ENCODE data around the gene SLMAP. TPM values are rescaled to one million over a fixed set of nuclear protein-coding genes. Genes with fewer than 3 reads are reported as not detected.

SLMAP gene
- polyA plus RNA-seq = 10 to 100 TPM; 24.7 to 39.8 (median 32.7) TPM
- long read RNA-seq, donor 1 = 0 reads
- long read RNA-seq, donor 2 = 0 reads
- long read RNA-seq, donor 3, partial matches to known transcripts = 11 of 12 reads
- long read RNA-seq, donor 3, other reads (novel, unspliced or antisense) = 0 of 12 reads
- long read RNA-seq, donor 4, partial matches to known transcripts = 0 of 1 reads
- long read RNA-seq, donor 4, other reads (novel, unspliced or antisense) = 0 of 1 reads
- long read RNA-seq, donor 5, partial matches to known transcripts = 0 of 3 reads
- long read RNA-seq, donor 5, other reads (novel, unspliced or antisense) = 0 of 3 reads
- long read RNA-seq, donor 6, partial matches to known transcripts = 39 of 41 reads
- long read RNA-seq, donor 6, other reads (novel, unspliced or antisense) = 0 of 41 reads
- long read RNA-seq, donor 7 = 0 reads
- long read RNA-seq, donor 8 = 0 reads
- long read RNA-seq, donor 9, partial matches to known transcripts = 0 of 1 reads
- long read RNA-seq, donor 9, other reads (novel, unspliced or antisense) = 0 of 1 reads
- long read RNA-seq, donor 10, transcript SLMAP-205 (11 exons, 3,066 nt) = major isoform, 7 of 7 reads
- long read RNA-seq, donor 10, partial matches to known transcripts = 0 of 7 reads
- long read RNA-seq, donor 10, other reads (novel, unspliced or antisense) = 0 of 7 reads

- no peaks in the 10 kb centered on the region for H3K9me3 ChIP-seq (ENCODE audit: control insufficient read depth in 2 of 2, insufficient read depth in 1 of 2, low read depth in 1 of 2, low read length in 1 of 2)
- no peak for FAIRE-seq
- 1% methylated on average over 44 to 48 of the region's 48 CpGs for WGBS, 3 donors
These were observed at the start of gene SLMAP for GRCh38 chr3:57755741-57756527. SLMAP (plus strand) TSS chr3:57756309; CDS start chr3:57757652, 1,343 bp downstream.

GRCh38 chr3:57706462-57706861 is 49.6 kb upstream of the SLMAP start:
- Histone ChIP-seq H3K9me3 (ENCODE audit: control insufficient read depth in 2 of 2, insufficient read depth in 1 of 2, low read depth in 1 of 2, low read length in 1 of 2) (no peaks in the 10 kb centered on the region), H3K4me3 (ENCODE audit: low read depth in 1 of 3, low read length in 3 of 3) (no peak overlapping the region), H3K27ac (ENCODE audit: low read depth in 1 of 3, low read length in 2 of 3) (peak overlapping the region in 2 of 3 donors; percentile 28 to 82), H3K4me1 (ENCODE audit: control insufficient read depth in 3 of 3, insufficient read depth in 2 of 3, low read depth in 1 of 3, low read length in 2 of 3) (peaks cover 0 to 8% (median 0%) of the 10 kb centered on the region in 3 donors), H3K27me3 (ENCODE audit: control insufficient read depth in 3 of 3, insufficient read depth in 3 of 3, low read length in 3 of 3) (no peaks in the 10 kb centered on the region), H3K36me3 (ENCODE audit: control insufficient read depth in 3 of 3, insufficient read depth in 2 of 3, low read depth in 1 of 3, low read length in 3 of 3) (no peaks in the 10 kb centered on the region)
- FAIRE-seq (no peak), DNase-seq (peak; percentile 89 to 94)
- 25 to 60% (median 37%) methylated on average over 3 of the region's 3 CpGs for WGBS, 3 donors

More at GRCh38 chr3:57755741-57756527, at the start of gene SLMAP:
- Histone ChIP-seq H3K4me3 (ENCODE audit: low read depth in 1 of 3, low read length in 3 of 3) (peak within 1 kb of the TSS; percentile 84 to 98 (median 96)), H3K27me3 (ENCODE audit: control insufficient read depth in 3 of 3, insufficient read depth in 3 of 3, low read length in 3 of 3) (no peaks in the 10 kb centered on the region), H3K27ac (ENCODE audit: low read depth in 1 of 3, low read length in 2 of 3) (peak within 1 kb of the TSS; percentile 66 to 94 (median 78)), H3K4me1 (ENCODE audit: control insufficient read depth in 3 of 3, insufficient read depth in 2 of 3, low read depth in 1 of 3, low read length in 2 of 3) (peaks cover 0 to 6% (median 4%) of the 10 kb centered on the region in 3 donors), H3K36me3 (ENCODE audit: control insufficient read depth in 3 of 3, insufficient read depth in 2 of 3, low read depth in 1 of 3, low read length in 3 of 3) (peaks cover 0 to 18% (median 0%) of the 10 kb centered on the region in 3 donors)
- DNase-seq = peak; percentile 98 to 99

GRCh38 chr3:57709031-57709430 is 47.1 kb upstream of the SLMAP start:
- H3K4me3 ChIP-seq (ENCODE audit: low read depth in 1 of 3, low read length in 3 of 3) = no peak overlapping the region

GRCh38 chr3:57709559-57709958 is 46.5 kb upstream of the SLMAP start:
- no peak overlapping the region for H3K4me3 ChIP-seq (ENCODE audit: low read depth in 1 of 3, low read length in 3 of 3)
- no peak for DNase-seq
- H3K36me3 ChIP-seq (ENCODE audit: control insufficient read depth in 3 of 3, insufficient read depth in 2 of 3, low read depth in 1 of 3, low read length in 3 of 3) = no peaks in the 10 kb centered on the region
- H3K27me3 ChIP-seq (ENCODE audit: control insufficient read depth in 3 of 3, insufficient read depth in 3 of 3, low read length in 3 of 3) = no peaks in the 10 kb centered on the region
- FAIRE-seq = no peak
- peaks cover 0 to 8% (median 0%) of the 10 kb centered on the region in 3 donors for H3K4me1 ChIP-seq (ENCODE audit: control insufficient read depth in 3 of 3, insufficient read depth in 2 of 3, low read depth in 1 of 3, low read length in 2 of 3)
- H3K27ac ChIP-seq (ENCODE audit: low read depth in 1 of 3, low read length in 2 of 3) = no peak overlapping the region
- no peaks in the 10 kb centered on the region for H3K9me3 ChIP-seq (ENCODE audit: control insufficient read depth in 2 of 2, insufficient read depth in 1 of 2, low read depth in 1 of 2, low read length in 1 of 2)
- WGBS, 3 donors = 6 to 13% (median 7%) methylated on average over 2 of the region's 2 CpGs

More at GRCh38 chr3:57709031-57709430, 47.1 kb upstream of the SLMAP start:
- Histone ChIP-seq H3K36me3 (ENCODE audit: control insufficient read depth in 3 of 3, insufficient read depth in 2 of 3, low read depth in 1 of 3, low read length in 3 of 3) (no peaks in the 10 kb centered on the region), H3K4me1 (ENCODE audit: control insufficient read depth in 3 of 3, insufficient read depth in 2 of 3, low read depth in 1 of 3, low read length in 2 of 3) (peaks cover 0 to 8% (median 0%) of the 10 kb centered on the region in 3 donors), H3K27me3 (ENCODE audit: control insufficient read depth in 3 of 3, insufficient read depth in 3 of 3, low read length in 3 of 3) (no peaks in the 10 kb centered on the region), H3K9me3 (ENCODE audit: control insufficient read depth in 2 of 2, insufficient read depth in 1 of 2, low read depth in 1 of 2, low read length in 1 of 2) (no peaks in the 10 kb centered on the region), H3K27ac (ENCODE audit: low read depth in 1 of 3, low read length in 2 of 3) (no peak overlapping the region)
- FAIRE-seq (no peak), DNase-seq (no peak)
- 37 to 63% (median 56%) methylated on average over 2 of the region's 2 CpGs for WGBS, 3 donors

GRCh38 chr3:57715686-57716085 is 40.4 kb upstream of the SLMAP start:
- 19 to 63% (median 36%) methylated on average over 4 of the region's 4 CpGs for WGBS, 3 donors
- Histone ChIP-seq H3K4me1 (ENCODE audit: control insufficient read depth in 3 of 3, insufficient read depth in 2 of 3, low read depth in 1 of 3, low read length in 2 of 3) (peaks cover 0 to 17% (median 0%) of the 10 kb centered on the region in 3 donors), H3K27me3 (ENCODE audit: control insufficient read depth in 3 of 3, insufficient read depth in 3 of 3, low read length in 3 of 3) (no peaks in the 10 kb centered on the region), H3K27ac (ENCODE audit: low read depth in 1 of 3, low read length in 2 of 3) (peak overlapping the region in 1 of 3 donors; percentile 80), H3K36me3 (ENCODE audit: control insufficient read depth in 3 of 3, insufficient read depth in 2 of 3, low read depth in 1 of 3, low read length in 3 of 3) (no peaks in the 10 kb centered on the region), H3K4me3 (ENCODE audit: low read depth in 1 of 3, low read length in 3 of 3) (no peak overlapping the region), H3K9me3 (ENCODE audit: control insufficient read depth in 2 of 2, insufficient read depth in 1 of 2, low read depth in 1 of 2, low read length in 1 of 2) (no peaks in the 10 kb centered on the region)
- no peak for FAIRE-seq
- DNase-seq = peak in 1 of 2 donors; percentile 69

GRCh38 chr3:57717205-57717868 is 38.8 kb upstream of the SLMAP start:
- H3K9me3 ChIP-seq (ENCODE audit: control insufficient read depth in 2 of 2, insufficient read depth in 1 of 2, low read depth in 1 of 2, low read length in 1 of 2) = no peaks in the 10 kb centered on the region
- H3K36me3 ChIP-seq (ENCODE audit: control insufficient read depth in 3 of 3, insufficient read depth in 2 of 3, low read depth in 1 of 3, low read length in 3 of 3) = no peaks in the 10 kb centered on the region
- H3K4me3 ChIP-seq (ENCODE audit: low read depth in 1 of 3, low read length in 3 of 3) = no peak overlapping the region
- DNase-seq = no peak
- no peaks in the 10 kb centered on the region for H3K27me3 ChIP-seq (ENCODE audit: control insufficient read depth in 3 of 3, insufficient read depth in 3 of 3, low read length in 3 of 3)
- H3K27ac ChIP-seq (ENCODE audit: low read depth in 1 of 3, low read length in 2 of 3) = no peak overlapping the region
- 94 to 96% (median 95%) methylated on average over 6 of the region's 6 CpGs for WGBS, 3 donors
- H3K4me1 ChIP-seq (ENCODE audit: control insufficient read depth in 3 of 3, insufficient read depth in 2 of 3, low read depth in 1 of 3, low read length in 2 of 3) = peaks cover 0 to 27% (median 0%) of the 10 kb centered on the region in 3 donors
- FAIRE-seq = no peak

GRCh38 chr3:57718118-57718517 is 38.0 kb upstream of the SLMAP start:
- Histone ChIP-seq H3K4me3 (ENCODE audit: low read depth in 1 of 3, low read length in 3 of 3) (no peak overlapping the region), H3K4me1 (ENCODE audit: control insufficient read depth in 3 of 3, insufficient read depth in 2 of 3, low read depth in 1 of 3, low read length in 2 of 3) (peaks cover 0 to 27% (median 0%) of the 10 kb centered on the region in 3 donors), H3K27ac (ENCODE audit: low read depth in 1 of 3, low read length in 2 of 3) (no peak overlapping the region), H3K9me3 (ENCODE audit: control insufficient read depth in 2 of 2, insufficient read depth in 1 of 2, low read depth in 1 of 2, low read length in 1 of 2) (no peaks in the 10 kb centered on the region), H3K27me3 (ENCODE audit: control insufficient read depth in 3 of 3, insufficient read depth in 3 of 3, low read length in 3 of 3) (no peaks in the 10 kb centered on the region), H3K36me3 (ENCODE audit: control insufficient read depth in 3 of 3, insufficient read depth in 2 of 3, low read depth in 1 of 3, low read length in 3 of 3) (no peaks in the 10 kb centered on the region)
- DNase-seq (no peak), FAIRE-seq (no peak)
- 68 to 83% (median 75%) methylated on average over 1 of the region's 1 CpG for WGBS, 3 donors
